Endothelial cell (in vitro differentiated cells): ENCODE data around the gene PLA2G4E. TPM values are rescaled to one million over a fixed set of nuclear protein-coding genes. Genes with fewer than 3 reads are reported as not detected.

Experiments
- DNase-seq: peaks from one replicate; pipeline ENCODE4 v3.0.0; 2021; ENCODE audit warnings: low spot score
- H3K27ac Mint-ChIP-seq: one replicate; pipeline ENCODE4 v1.8.0; 2021; ENCODE audit warnings: mixed read lengths, inconsistent platforms; ENCODE audit not compliant: unreplicated experiment
- H3K27me3 Mint-ChIP-seq: one replicate; pipeline ENCODE4 v1.8.0; 2021; ENCODE audit warnings: mild to moderate bottlenecking, moderate library complexity, mixed read lengths, inconsistent platforms; ENCODE audit not compliant: unreplicated experiment
- H3K36me3 Mint-ChIP-seq: one replicate; pipeline ENCODE4 v1.8.0; 2021; ENCODE audit warnings: mild to moderate bottlenecking, low read depth, mixed read lengths, inconsistent platforms; ENCODE audit not compliant: unreplicated experiment
- H3K4me1 Mint-ChIP-seq: one replicate; pipeline ENCODE4 v1.8.0; 2021; ENCODE audit warnings: mild to moderate bottlenecking, mixed read lengths, inconsistent platforms; ENCODE audit not compliant: unreplicated experiment
- H3K4me3 Mint-ChIP-seq: one replicate; pipeline ENCODE4 v1.8.0; 2021; ENCODE audit warnings: mild to moderate bottlenecking, mixed read lengths, inconsistent platforms; ENCODE audit not compliant: unreplicated experiment
- H3K9me3 Mint-ChIP-seq: one replicate; pipeline ENCODE4 v1.8.0; 2021; ENCODE audit warnings: mixed read lengths, inconsistent platforms; ENCODE audit not compliant: unreplicated experiment
- CTCF ChIP-seq: fragments of 200-600 bp; sonication (generic); IDR thresholded peaks from one replicate; pipeline ENCODE4 v1.5.0; 2021; ENCODE audit warnings: antibody characterized with exemption; ENCODE audit not compliant: unreplicated experiment
- total RNA-seq: library from RNA; stranded (reverse); fragmentation: NEBNext Ultra II Directional; extraction: Animal tissue kit (Norgen Biotek cat#: 25700); gene quantifications from one replicate; pipeline ENCODE4 v1.2.1, GENCODE V29; 2021; ENCODE audit not compliant: unreplicated experiment

PLA2G4E gene
- total RNA-seq, 1 donor from 2014 or later: not detected

- Mint-ChIP-seq H3K4me3 (no peak overlapping the region), H3K4me1 (peaks cover 5% of the 10 kb centered on the region), H3K27ac (no peak overlapping the region), H3K36me3 (peaks cover 5% of the 10 kb centered on the region), H3K27me3 (peaks cover 10% of the 10 kb centered on the region), H3K9me3 (no peaks in the 10 kb centered on the region)
- TF ChIP-seq CTCF: no peak
- DNase-seq: no peak
These were observed 24.4 kb upstream of the PLA2G4E start for GRCh38 chr15:42045211-42045615.

- DNase-seq: no peak
- H3K4me3 Mint-ChIP-seq: no peak overlapping the region
These were observed 22.0 kb upstream of the PLA2G4E start for GRCh38 chr15:42042602-42043400.

GRCh38 chr15:42038401-42038800 is 17.6 kb upstream of the PLA2G4E start:
- H3K27me3 Mint-ChIP-seq: peaks cover 5% of the 10 kb centered on the region
- no peak overlapping the region for H3K4me3 Mint-ChIP-seq
- H3K36me3 Mint-ChIP-seq: no peaks in the 10 kb centered on the region
- TF ChIP-seq CTCF: no peak
- no peak overlapping the region for H3K27ac Mint-ChIP-seq
- H3K4me1 Mint-ChIP-seq: peaks cover 9% of the 10 kb centered on the region
- H3K9me3 Mint-ChIP-seq: no peaks in the 10 kb centered on the region
- DNase-seq: no peak

More at GRCh38 chr15:42042602-42043400, 22.0 kb upstream of the PLA2G4E start:
- Mint-ChIP-seq H3K27me3 (peaks cover 7% of the 10 kb centered on the region), H3K9me3 (no peaks in the 10 kb centered on the region), H3K4me1 (peaks cover 2% of the 10 kb centered on the region), H3K36me3 (peaks cover 5% of the 10 kb centered on the region), H3K27ac (no peak overlapping the region)
- no peak for TF ChIP-seq CTCF

GRCh38 chr15:42037656-42038055 is 16.8 kb upstream of the PLA2G4E start:
- Mint-ChIP-seq H3K27ac (no peak overlapping the region), H3K4me1 (peaks cover 9% of the 10 kb centered on the region), H3K36me3 (no peaks in the 10 kb centered on the region), H3K4me3 (no peak overlapping the region), H3K27me3 (peaks cover 1% of the 10 kb centered on the region), H3K9me3 (no peaks in the 10 kb centered on the region)
- DNase-seq: no peak
- no peak for TF ChIP-seq CTCF

GRCh38 chr15:42036966-42037365 is 16.1 kb upstream of the PLA2G4E start:
- Mint-ChIP-seq H3K27ac (no peak overlapping the region), H3K27me3 (peaks cover 1% of the 10 kb centered on the region), H3K36me3 (no peaks in the 10 kb centered on the region), H3K4me3 (no peak overlapping the region), H3K9me3 (no peaks in the 10 kb centered on the region), H3K4me1 (peaks cover 9% of the 10 kb centered on the region)
- DNase-seq: no peak
- TF ChIP-seq CTCF: no peak
